NB4 (cell line): Measurements from ENCODE around the gene SMYD3.

ENCODE experiments used
- DNase-seq: peaks from one replicate; pipeline ENCODE4 v3.0.0; 2010; ENCODE audit warnings: low read depth
- H3K4me3 ChIP-seq: one replicate; pipeline ENCODE4 v1.5.1; 2011; ENCODE audit warnings: mild to moderate bottlenecking, low read depth, low read length, moderate library complexity
- CTCF ChIP-seq: IDR thresholded peaks from one replicate; pipeline ENCODE4 v1.5.1; 2012; ENCODE audit warnings: low read depth, low read length
- MAX ChIP-seq: IDR thresholded peaks from 2 replicates; pipeline ENCODE4 v1.6.1; 2011; ENCODE audit warnings: low read depth, low read length
- MYC ChIP-seq: IDR thresholded peaks from 2 replicates; pipeline ENCODE4 v1.6.1; 2011; ENCODE audit warnings: low read depth, low read length
- POLR2A ChIP-seq: IDR thresholded peaks from 2 replicates; pipeline ENCODE4 v1.6.1; 2011; ENCODE audit warnings: mild to moderate bottlenecking; ENCODE audit not compliant: insufficient read length; ENCODE audit errors: extremely low read depth

SMYD3 gene

GRCh38 chr1:245862812-245863540 is 644.1 kb downstream of the SMYD3 start:
- H3K4me3 ChIP-seq: no peak overlapping the region
- TF ChIP-seq MYC: no peak
- TF ChIP-seq POLR2A: no peak
- TF ChIP-seq MAX: no peak
- no peak for TF ChIP-seq CTCF
- DNase-seq: no peak

- TF ChIP-seq POLR2A: no peak
- no peak for TF ChIP-seq MYC
- no peak for TF ChIP-seq MAX
- TF ChIP-seq CTCF: no peak
- no peak for DNase-seq
- no peak overlapping the region for H3K4me3 ChIP-seq
These were observed 646.2 kb downstream of the SMYD3 start for GRCh38 chr1:245860657-245861544.

- H3K4me3 ChIP-seq: no peak overlapping the region
- no peak for DNase-seq
- no peak for TF ChIP-seq CTCF
- no peak for TF ChIP-seq POLR2A
- TF ChIP-seq MAX: no peak
- TF ChIP-seq MYC: no peak
These were observed 647.5 kb downstream of the SMYD3 start for GRCh38 chr1:245859493-245860114.

GRCh38 chr1:245858722-245859492 is 648.2 kb downstream of the SMYD3 start:
- TF ChIP-seq CTCF (peak; percentile 14), MAX (no peak)
- H3K4me3 ChIP-seq: no peak overlapping the region
- peak; percentile 5 for DNase-seq

GRCh38 chr1:245858022-245858721 is 648.9 kb downstream of the SMYD3 start:
- no peak for TF ChIP-seq MYC
- no peak for TF ChIP-seq POLR2A
- TF ChIP-seq CTCF: no peak
- no peak for TF ChIP-seq MAX
- H3K4me3 ChIP-seq: no peak overlapping the region
- no peak for DNase-seq
